C1 segment of cervical spinal cord (tissue), 14 donors: Measurements from ENCODE around the gene RPGR.

Experiments used
- DNase-seq, 14 donors: peaks; one replicate each; lab custom pipeline; 2025; lab: John Stamatoyannopoulos, UW

RPGR gene

GRCh38 chrX:38327775-38328081, 419 bp upstream of the RPGR start:
- DNase-seq: no peak

GRCh38 chrX:38326086-38326485, 1.2 kb downstream of the RPGR start:
- no peak for DNase-seq

GRCh38 chrX:38320819-38321218, 6.5 kb downstream of the RPGR start:
- no peak for DNase-seq

- no peak for DNase-seq
These were observed 8.7 kb downstream of the RPGR start for GRCh38 chrX:38318606-38319005.

- no peak for DNase-seq
These were observed 9.1 kb downstream of the RPGR start for GRCh38 chrX:38318196-38318595.

- DNase-seq: no peak
These were observed 12.1 kb downstream of the RPGR start for GRCh38 chrX:38315186-38315585.

DNA sequence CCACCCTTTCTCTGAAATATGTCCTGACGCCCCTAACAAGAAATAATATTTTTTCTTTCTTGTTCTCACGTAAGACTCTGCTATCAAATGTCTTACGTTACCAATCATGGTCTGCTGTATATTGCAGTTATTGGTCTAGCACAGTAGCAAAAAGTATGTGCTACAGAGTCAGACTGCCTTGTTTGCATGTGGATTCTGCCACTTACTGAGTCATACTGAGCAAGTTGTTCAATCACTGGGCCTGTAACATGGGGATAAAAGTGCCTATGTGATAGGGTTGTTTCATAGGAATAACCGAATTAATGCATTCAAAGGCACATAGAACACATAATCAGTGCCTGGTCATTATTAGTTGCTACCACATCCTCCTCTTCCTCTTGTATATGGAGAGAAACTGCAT, 14.1 kb downstream of the RPGR start:
- no peak for DNase-seq

DNA sequence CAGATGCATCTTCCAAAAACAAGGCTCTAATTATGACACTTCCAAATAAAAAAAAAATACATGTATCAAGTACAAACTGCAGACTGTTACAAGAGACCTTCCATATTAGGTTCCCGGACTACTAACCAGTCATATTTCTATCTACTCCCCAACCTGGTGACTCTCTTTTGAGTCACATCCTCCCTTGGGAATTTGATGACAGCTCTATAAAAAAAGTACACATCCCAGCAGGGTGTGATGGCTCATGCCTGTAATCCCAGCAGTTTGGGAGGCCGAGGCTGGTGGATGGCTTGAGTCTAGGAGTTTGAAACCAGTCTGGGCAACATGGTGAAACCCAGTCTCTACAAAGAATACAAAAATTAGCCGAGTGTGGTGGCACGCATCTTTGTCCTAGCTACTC, 14.9 kb downstream of the RPGR start:
- no peak for DNase-seq

GRCh38 chrX:38311743-38312142, 15.6 kb downstream of the RPGR start:
- no peak for DNase-seq

DNA sequence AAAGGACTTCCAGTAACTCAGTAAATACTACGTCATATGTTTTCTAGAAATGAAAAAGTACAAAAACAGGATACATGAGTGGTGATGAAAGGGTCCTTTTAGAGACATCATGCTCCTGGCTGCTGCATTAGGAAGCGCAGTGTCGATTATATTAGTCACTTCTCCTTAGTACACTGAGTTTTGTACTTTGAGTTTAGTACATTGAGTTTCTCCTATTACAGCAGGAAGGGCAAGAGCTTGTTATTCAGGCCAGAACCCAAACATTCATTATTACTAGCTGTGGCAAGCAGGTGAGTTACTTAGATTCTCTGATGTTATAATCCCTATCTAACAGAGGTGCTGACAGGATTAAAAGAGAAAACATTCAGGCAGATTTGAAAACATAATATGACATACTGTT, 21.3 kb downstream of the RPGR start:
- no peak for DNase-seq

DNA sequence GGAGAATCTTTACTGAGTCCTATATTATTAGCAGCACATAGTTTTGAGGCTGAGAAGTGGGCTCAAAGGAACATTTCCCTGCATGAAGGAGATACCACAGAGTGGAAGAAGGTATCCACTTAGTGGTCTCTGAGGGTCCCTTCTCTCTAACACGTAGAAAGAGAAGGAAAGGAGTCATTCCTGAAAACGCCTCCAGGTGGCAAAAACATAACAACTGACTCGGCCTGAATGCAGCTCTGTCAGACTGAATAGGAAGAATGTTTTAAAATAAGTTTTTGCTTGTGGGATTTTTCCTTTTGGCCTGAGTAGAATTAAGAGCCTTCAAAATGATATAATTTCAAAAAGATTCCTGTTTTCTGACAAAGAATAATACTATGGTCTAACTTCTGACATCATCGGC, 23.3 kb downstream of the RPGR start:
- no peak for DNase-seq

GRCh38 chrX:38293741-38294140, 33.6 kb downstream of the RPGR start:
- no peak for DNase-seq

GRCh38 chrX:38287674-38288073, 39.6 kb downstream of the RPGR start:
- DNase-seq: no peak

DNA sequence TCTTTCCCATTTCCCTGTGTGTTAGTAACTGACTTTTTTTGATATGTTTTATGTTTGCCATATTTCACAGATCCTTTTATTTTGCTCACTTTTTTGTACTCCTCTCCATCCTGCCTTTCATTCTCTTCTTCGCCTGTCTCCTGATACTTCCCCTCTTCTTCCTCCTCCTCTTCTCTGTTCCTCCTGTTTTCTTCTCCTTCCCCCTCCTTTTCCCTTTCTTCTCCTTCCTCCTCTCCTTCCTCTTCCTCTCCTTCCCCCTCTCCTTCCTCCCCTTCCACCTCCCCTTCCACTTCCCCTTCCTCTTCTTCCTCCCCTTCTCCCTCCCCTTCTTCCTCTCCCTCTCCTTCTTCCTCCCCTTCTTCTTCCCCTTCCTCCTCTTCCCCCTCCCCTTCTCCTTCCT, 41.7 kb downstream of the RPGR start:
- DNase-seq: no peak

GRCh38 chrX:38282049-38282448, 45.3 kb downstream of the RPGR start:
- DNase-seq: no peak

DNA sequence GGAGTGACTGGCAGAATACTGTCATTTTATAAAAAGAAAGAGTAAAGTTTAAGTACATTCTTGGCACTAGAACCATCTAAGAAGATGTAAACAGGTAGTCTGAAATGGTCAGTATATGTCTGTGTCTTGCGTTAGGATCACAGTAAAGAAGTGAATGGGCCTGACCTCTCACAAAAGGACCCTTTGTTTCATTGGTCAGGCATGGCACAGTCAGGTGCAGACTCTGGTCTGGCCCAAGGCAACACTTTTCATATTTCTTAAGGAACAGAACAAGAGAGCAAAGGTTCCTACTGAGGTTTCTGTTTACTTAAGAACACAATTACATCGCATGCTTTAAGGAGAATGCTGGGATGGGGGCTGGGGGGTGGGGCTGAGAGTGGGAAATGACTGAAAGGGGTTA, 48.1 kb downstream of the RPGR start:
- DNase-seq: no peak

- DNase-seq: no peak
These were observed 48.6 kb downstream of the RPGR start for GRCh38 chrX:38278682-38279081.

GRCh38 chrX:38277802-38278201, 49.5 kb downstream of the RPGR start:
- no peak for DNase-seq

- DNase-seq: no peak
These were observed 50.2 kb downstream of the RPGR start for GRCh38 chrX:38277136-38277535.

GRCh38 chrX:38276089-38276488, 51.2 kb downstream of the RPGR start:
- DNase-seq: no peak

DNA sequence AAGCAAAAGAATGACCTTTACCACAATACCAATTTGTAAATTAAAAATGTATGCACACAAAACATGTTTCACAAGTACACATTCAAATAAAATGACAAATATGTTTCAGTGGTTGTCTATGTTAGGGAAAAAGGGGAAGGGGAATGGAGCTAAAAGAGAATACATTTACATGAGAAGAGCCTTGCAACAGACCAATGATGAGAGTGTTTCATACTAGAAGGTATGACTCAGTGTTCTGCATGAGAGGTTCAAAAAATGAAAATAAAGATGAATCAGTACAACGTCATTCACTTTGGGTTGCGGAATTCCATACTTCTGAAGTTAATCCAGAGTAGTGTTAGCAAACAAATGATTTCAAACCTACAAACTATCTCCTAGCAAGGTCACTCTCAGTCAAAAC, 51.7 kb downstream of the RPGR start:
- no peak for DNase-seq

DNA sequence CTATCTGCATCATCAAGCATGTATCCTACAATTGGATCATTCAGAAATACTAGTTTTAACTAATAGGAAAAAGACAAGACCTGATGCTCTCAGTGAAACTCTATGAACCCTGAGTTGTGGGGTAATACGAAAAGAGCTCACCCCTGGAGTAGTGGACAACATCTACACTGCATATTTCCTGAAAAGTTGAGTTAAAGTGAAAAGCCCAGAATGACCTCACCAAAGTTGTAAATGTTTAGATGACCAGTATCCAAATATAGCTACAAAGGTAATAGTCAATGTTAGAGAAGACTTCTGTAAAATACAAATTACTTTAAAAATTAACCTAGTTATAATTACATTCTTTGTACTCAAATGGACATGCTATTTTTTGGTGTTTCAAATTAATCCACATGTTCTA, 53.9 kb downstream of the RPGR start:
- DNase-seq: no peak

DNA sequence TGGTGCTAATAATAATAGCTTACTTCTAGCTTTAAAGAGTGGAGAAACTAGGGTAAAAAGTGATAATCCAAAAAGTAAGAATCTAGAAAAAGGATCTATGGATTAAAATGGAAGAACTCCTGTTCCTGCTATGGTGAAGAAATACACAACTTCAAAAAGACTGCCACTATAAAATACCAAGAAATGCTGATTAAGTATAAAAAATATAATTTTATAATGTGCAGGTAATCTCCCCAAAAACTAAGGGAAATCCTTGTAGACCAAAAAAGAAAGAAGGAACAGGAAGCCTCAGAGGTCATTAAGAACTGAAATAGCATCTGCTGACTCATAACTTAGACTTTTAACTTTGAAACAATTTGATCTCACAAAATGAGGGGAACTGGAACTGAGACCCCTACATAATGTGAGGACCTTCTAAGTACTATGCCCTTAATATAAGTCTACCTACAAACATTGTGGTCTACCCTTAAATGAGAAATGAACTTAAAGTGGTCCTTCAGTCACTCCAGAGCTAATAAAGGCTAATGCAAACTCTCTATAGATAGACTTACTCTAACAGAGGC, 56.1 kb downstream of the RPGR start:
- DNase-seq: no peak

- no peak for DNase-seq
These were observed 59.3 kb downstream of the RPGR start for GRCh38 chrX:38268011-38268410.
